ENCODE measurements around the gene NEURL1. TPM values are rescaled to one million over a fixed set of nuclear protein-coding genes. Genes with fewer than 3 reads are reported as not detected.
"Not testable (repeated sequence)": the region's sequence is repeated elsewhere in the genome, so short reads cannot be mapped to it uniquely, and the experiment has no call there.

The NEURL1 gene
- total RNA-seq, 2 experiments from 2014 or later, result 0.47 TPM; not detected in 1

- intact Hi-C loops (cut with micrococcal nuclease; ENCODE audit: unreplicated experiment), result no loop called here
- Histone ChIP-seq H3K27ac (ENCODE audit: low read depth, low read length, poor library complexity, severe bottlenecking) (no peak overlapping the region), H3K4me2 (ENCODE audit: low read length) (no peak overlapping the region), H3K9me2 (ENCODE audit: insufficient read depth, low read length) (no peaks in the 10 kb centered on the region), H3K4me3 (ENCODE audit: low read depth, low read length, poor library complexity, severe bottlenecking) (no peak overlapping the region), H3K36me3 (ENCODE audit: insufficient read depth, low read length) (no peaks in the 10 kb centered on the region), H2AFZ (ENCODE audit: low read length) (no peak overlapping the region), H3K79me2 (ENCODE audit: insufficient read depth, low read depth, low read length) (no peaks in the 10 kb centered on the region), H4K20me1 (ENCODE audit: insufficient read depth, low read length) (no peaks in the 10 kb centered on the region), H3K9me3 (ENCODE audit: low read length) (no peaks in the 10 kb centered on the region), H3K4me1 (ENCODE audit: insufficient read depth, low read length, poor library complexity, severe bottlenecking) (no peaks in the 10 kb centered on the region)
- no peak for DNase-seq (ENCODE audit: low spot score)
- CTCF ChIA-PET (ENCODE audit: unreplicated experiment), result no interaction called here
- POLR2A ChIA-PET, result no interaction called here
- TF ChIP-seq EZH2phosphoT487 (IDR thresholded peaks at IDR 0.05; ENCODE audit: borderline replicate concordance, low read depth, low read length), result no peak
- TF ChIP-seq CTCF (conservative IDR thresholded peaks at IDR 0.05; ENCODE audit: low read length), result no peak
- BruUV-seq (replicated peaks), result no TSS peak
Observed at GRCh38 chr10:103629581-103629980, 136.1 kb downstream of the NEURL1 start.

GRCh38 chr10:103630156-103630555, 136.7 kb downstream of the NEURL1 start:
- ChIA-PET POLR2A (no interaction called here), CTCF (ENCODE audit: unreplicated experiment) (no interaction called here)
- Histone ChIP-seq H4K20me1 (ENCODE audit: insufficient read depth, low read length) (no peaks in the 10 kb centered on the region), H3K4me3 (ENCODE audit: low read depth, low read length, poor library complexity, severe bottlenecking) (no peak overlapping the region), H3K4me1 (ENCODE audit: insufficient read depth, low read length, poor library complexity, severe bottlenecking) (no peaks in the 10 kb centered on the region), H3K79me2 (ENCODE audit: insufficient read depth, low read depth, low read length) (no peaks in the 10 kb centered on the region), H3K4me2 (ENCODE audit: low read length) (no peak overlapping the region), H3K36me3 (ENCODE audit: insufficient read depth, low read length) (no peaks in the 10 kb centered on the region), H3K9me3 (ENCODE audit: low read length) (no peaks in the 10 kb centered on the region), H3K9me2 (ENCODE audit: insufficient read depth, low read length) (no peaks in the 10 kb centered on the region), H2AFZ (ENCODE audit: low read length) (no peak overlapping the region), H3K27ac (ENCODE audit: low read depth, low read length, poor library complexity, severe bottlenecking) (no peak overlapping the region)
- no TSS peak for BruUV-seq (replicated peaks)
- intact Hi-C loops (cut with micrococcal nuclease; ENCODE audit: unreplicated experiment), result no loop called here
- TF ChIP-seq EZH2phosphoT487 (IDR thresholded peaks at IDR 0.05; ENCODE audit: borderline replicate concordance, low read depth, low read length) (no peak), CTCF (conservative IDR thresholded peaks at IDR 0.05; ENCODE audit: low read length) (no peak)
- no peak for DNase-seq (ENCODE audit: low spot score)

- Histone ChIP-seq H4K20me1 (ENCODE audit: insufficient read depth, low read length) (no peaks in the 10 kb centered on the region), H3K9me3 (ENCODE audit: low read length) (no peaks in the 10 kb centered on the region), H3K9me2 (ENCODE audit: insufficient read depth, low read length) (no peaks in the 10 kb centered on the region), H3K79me2 (ENCODE audit: insufficient read depth, low read depth, low read length) (no peaks in the 10 kb centered on the region), H3K4me2 (ENCODE audit: low read length) (no peak overlapping the region), H3K36me3 (ENCODE audit: insufficient read depth, low read length) (no peaks in the 10 kb centered on the region), H3K4me3 (ENCODE audit: low read depth, low read length, poor library complexity, severe bottlenecking) (no peak overlapping the region), H3K27ac (ENCODE audit: low read depth, low read length, poor library complexity, severe bottlenecking) (no peak overlapping the region), H2AFZ (ENCODE audit: low read length) (no peak overlapping the region), H3K4me1 (ENCODE audit: insufficient read depth, low read length, poor library complexity, severe bottlenecking) (no peaks in the 10 kb centered on the region)
- intact Hi-C loops (cut with micrococcal nuclease; ENCODE audit: unreplicated experiment), result no loop called here
- no TSS peak for BruUV-seq (replicated peaks)
- POLR2A ChIA-PET, result no interaction called here
- DNase-seq (ENCODE audit: low spot score), result no peak
- TF ChIP-seq EZH2phosphoT487 (IDR thresholded peaks at IDR 0.05; ENCODE audit: borderline replicate concordance, low read depth, low read length) (no peak), CTCF (conservative IDR thresholded peaks at IDR 0.05; ENCODE audit: low read length) (no peak)
- CTCF ChIA-PET (ENCODE audit: unreplicated experiment), result no interaction called here
Observed at GRCh38 chr10:103632247-103632642, 138.7 kb downstream of the NEURL1 start.

GRCh38 chr10:103632871-103633270, 139.4 kb downstream of the NEURL1 start:
- H3K27ac ChIP-seq (ENCODE audit: low read depth, low read length, poor library complexity, severe bottlenecking); H3K4me2 ChIP-seq (ENCODE audit: low read length); POLR2A ChIA-PET; intact Hi-C loops (cut with micrococcal nuclease; ENCODE audit: unreplicated experiment); CTCF ChIA-PET (ENCODE audit: unreplicated experiment); DNase-seq (ENCODE audit: low spot score); H3K79me2 ChIP-seq (ENCODE audit: insufficient read depth, low read depth, low read length); H4K20me1 ChIP-seq (ENCODE audit: insufficient read depth, low read length); H3K9me3 ChIP-seq (ENCODE audit: low read length); BruUV-seq (replicated peaks); H2AFZ ChIP-seq (ENCODE audit: low read length); H3K9me2 ChIP-seq (ENCODE audit: insufficient read depth, low read length); H3K4me3 ChIP-seq (ENCODE audit: low read depth, low read length, poor library complexity, severe bottlenecking); H3K36me3 ChIP-seq (ENCODE audit: insufficient read depth, low read length); H3K4me1 ChIP-seq (ENCODE audit: insufficient read depth, low read length, poor library complexity, severe bottlenecking): not testable (repeated sequence)
